HepG2 (cell line): ENCODE results near the gene RPS2.

ENCODE experiments used
- TBP ChIP-seq: sonication (generic); formaldehyde crosslinking; IDR thresholded peaks from 2 replicates; pipeline ENCODE4 v1.5.0; 2020; ENCODE audit warnings: missing genetic modification reagents
- ZNF460 ChIP-seq: sonication (generic); formaldehyde crosslinking; IDR thresholded peaks from 2 replicates; pipeline ENCODE4 v1.5.1; 2020; ENCODE audit warnings: missing genetic modification reagents, mild to moderate bottlenecking, borderline replicate concordance
- TF ChIP-seq, protein P1 (sequence below): sonication (generic); formaldehyde crosslinking; IDR thresholded peaks from 2 replicates; pipeline ENCODE4 v1.4.0; 2020; ENCODE audit warnings: low read depth, missing genetic modification reagents

DNA sequence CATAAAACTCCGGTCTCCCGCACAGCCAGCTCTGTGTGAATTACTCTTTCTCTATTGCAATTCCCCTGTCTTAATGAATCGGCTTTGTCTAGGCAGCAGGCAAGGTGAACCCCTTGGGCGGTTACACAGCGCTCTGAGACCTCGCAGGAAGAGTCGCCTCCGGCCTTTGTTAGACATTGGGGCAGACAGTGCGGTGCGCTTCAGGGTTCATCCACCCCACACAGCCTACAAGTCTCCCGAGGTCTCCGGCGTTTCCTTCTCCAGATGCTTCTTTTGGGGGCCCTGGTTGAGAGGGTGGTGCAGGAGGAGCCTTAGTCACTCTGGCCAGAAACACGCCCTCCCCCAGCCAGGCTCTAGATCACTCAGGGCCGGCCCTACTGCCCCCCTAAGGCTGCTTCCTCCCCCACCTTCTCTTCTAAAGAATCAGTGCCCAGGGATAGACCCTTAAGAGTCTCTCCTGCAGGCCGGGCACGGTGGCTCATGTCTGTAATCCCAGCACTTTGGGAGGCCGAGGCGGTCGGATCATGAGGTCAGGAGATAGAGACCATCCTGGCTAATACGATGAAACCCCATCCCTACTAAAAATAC is 19.9 kb downstream of the RPS2 start:
- TF ChIP-seq TBP (CRISPR knock-in tag): no peak
- TF ChIP-seq ZNF460 (CRISPR knock-in tag): no peak
- TF ChIP-seq, protein P1, sequence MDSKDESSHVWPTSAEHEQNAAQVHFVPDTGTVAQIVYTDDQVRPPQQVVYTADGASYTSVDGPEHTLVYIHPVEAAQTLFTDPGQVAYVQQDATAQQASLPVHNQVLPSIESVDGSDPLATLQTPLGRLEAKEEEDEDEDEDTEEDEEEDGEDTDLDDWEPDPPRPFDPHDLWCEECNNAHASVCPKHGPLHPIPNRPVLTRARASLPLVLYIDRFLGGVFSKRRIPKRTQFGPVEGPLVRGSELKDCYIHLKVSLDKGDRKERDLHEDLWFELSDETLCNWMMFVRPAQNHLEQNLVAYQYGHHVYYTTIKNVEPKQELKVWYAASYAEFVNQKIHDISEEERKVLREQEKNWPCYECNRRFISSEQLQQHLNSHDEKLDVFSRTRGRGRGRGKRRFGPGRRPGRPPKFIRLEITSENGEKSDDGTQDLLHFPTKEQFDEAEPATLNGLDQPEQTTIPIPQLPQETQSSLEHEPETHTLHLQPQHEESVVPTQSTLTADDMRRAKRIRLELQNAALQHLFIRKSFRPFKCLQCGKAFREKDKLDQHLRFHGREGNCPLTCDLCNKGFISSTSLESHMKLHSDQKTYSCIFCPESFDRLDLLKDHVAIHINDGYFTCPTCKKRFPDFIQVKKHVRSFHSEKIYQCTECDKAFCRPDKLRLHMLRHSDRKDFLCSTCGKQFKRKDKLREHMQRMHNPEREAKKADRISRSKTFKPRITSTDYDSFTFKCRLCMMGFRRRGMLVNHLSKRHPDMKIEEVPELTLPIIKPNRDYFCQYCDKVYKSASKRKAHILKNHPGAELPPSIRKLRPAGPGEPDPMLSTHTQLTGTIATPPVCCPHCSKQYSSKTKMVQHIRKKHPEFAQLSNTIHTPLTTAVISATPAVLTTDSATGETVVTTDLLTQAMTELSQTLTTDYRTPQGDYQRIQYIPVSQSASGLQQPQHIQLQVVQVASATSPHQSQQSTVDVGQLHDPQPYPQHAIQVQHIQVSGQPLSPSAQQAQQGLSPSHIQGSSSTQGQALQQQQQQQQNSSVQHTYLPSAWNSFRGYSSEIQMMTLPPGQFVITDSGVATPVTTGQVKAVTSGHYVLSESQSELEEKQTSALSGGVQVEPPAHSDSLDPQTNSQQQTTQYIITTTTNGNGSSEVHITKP (CRISPR knock-in tag): no peak
